SH-SY5Y (cell line): ENCODE measurements around the gene MAN1A1.

Source experiments
- GATA2 ChIP-seq: IDR thresholded peaks from 2 replicates; pipeline ENCODE4 v1.6.1; 2011; ENCODE audit warnings: mild to moderate bottlenecking, low read depth, low read length
- GATA3 ChIP-seq: IDR thresholded peaks from 2 replicates; pipeline ENCODE4 v1.6.1; 2011; ENCODE audit warnings: low read depth, mild to moderate bottlenecking, low read length, moderate library complexity

MAN1A1 gene

DNA sequence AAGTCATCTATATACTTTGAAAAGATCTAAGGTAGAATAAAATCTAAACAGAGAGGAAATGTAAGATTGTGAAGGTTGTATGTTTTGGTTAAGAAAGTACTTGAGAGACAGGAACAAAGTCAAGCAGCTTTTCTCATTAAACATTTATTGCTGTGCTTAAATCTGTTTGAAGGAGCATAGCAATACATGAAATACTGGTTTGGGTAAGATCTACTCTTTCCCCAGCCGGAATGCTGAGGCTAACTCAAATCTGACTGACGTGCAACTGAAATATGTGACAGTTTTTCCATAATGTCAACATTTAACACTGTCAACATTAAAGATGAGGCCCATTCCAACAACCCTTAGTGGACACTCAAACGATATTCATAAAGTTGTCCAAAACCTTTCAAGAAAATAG, 59.9 kb downstream of the MAN1A1 start:
- TF ChIP-seq GATA3 (no peak), GATA2 (no peak)

GRCh38 chr6:119285908-119286625, 63.5 kb downstream of the MAN1A1 start:
- TF ChIP-seq GATA2 (no peak), GATA3 (no peak)

DNA sequence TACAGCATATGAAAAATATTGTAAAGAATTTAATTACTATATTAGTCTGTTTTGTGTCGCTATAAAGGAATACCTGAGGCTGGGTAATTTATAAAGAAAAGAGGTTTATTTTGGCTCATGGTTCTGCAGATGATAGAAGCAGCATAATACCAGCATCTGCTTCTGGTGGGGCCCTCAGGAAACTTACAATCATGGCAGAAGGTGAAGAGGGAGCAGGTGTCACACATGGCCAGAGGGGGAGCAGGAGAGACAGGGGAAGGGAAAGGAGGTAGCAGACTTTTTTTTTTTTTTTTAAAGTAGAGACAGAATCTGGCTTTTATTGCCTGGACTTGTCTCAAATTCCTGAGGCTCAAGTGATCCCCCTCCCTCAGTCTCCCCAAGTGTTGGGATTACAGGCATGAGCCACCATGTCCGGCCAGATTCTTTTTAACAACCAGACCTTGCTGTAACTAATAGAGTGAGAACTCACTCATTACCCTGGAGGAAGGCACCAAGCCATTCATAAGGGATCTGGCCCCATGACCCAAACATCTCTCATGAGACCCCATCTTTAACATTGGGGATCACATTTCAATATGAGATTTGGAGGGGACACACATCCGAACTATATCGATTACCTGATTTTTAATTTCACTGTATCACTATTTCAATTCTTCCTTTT, 64.6 kb downstream of the MAN1A1 start:
- TF ChIP-seq GATA3, result no peak
- TF ChIP-seq GATA2, result no peak

GRCh38 chr6:119283979-119284545, 65.5 kb downstream of the MAN1A1 start:
- TF ChIP-seq GATA3, result no peak
- TF ChIP-seq GATA2, result no peak; the same call in 1 of the 2 replicates

- no peak for TF ChIP-seq GATA2
- no peak for TF ChIP-seq GATA3
Measured at GRCh38 chr6:119283214-119283613, 66.3 kb downstream of the MAN1A1 start.

DNA sequence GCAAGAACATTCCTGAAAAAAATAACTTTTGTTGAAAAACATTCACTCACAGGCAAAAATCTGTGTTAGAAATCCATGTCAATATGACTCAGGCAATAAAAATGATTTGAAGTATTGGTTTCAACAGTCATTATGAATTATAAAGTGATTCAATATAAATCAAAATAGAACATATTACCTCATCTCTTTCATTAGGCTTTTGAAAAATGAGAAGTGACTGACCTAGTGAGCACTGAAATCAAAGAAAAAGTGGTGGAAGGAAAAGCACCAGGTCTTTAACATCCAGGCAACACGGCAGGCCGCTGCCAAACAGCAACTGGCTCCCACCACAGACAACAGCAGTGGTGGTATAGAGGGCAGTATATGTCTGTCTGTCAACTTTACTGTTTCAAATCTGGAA, 68.9 kb downstream of the MAN1A1 start:
- TF ChIP-seq GATA2, result no peak
- no peak for TF ChIP-seq GATA3

GRCh38 chr6:119280080-119280479, 69.5 kb downstream of the MAN1A1 start:
- TF ChIP-seq GATA3 (no peak), GATA2 (no peak)

- TF ChIP-seq GATA3, result no peak
- TF ChIP-seq GATA2, result no peak
Measured at GRCh38 chr6:119278625-119279024, 70.9 kb downstream of the MAN1A1 start.

DNA sequence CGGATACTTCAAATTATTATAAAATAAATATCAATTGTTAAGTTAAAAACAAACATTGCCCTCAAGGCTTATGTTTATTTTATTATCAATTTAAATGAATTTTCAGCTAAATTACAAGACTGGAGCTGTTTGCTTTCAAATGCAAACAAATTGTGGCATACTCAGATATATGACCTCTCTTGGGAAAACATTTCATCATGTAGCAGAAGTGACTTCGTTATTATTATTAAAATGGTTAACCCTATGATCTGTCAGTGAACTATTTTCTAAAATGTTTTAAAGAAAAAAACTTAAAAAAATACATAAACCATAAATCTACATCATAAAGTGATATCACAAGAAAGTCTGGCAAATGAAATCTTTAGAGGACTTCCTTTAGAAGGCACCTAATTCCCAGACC, 72.5 kb downstream of the MAN1A1 start:
- TF ChIP-seq GATA3 (no peak), GATA2 (no peak)

DNA sequence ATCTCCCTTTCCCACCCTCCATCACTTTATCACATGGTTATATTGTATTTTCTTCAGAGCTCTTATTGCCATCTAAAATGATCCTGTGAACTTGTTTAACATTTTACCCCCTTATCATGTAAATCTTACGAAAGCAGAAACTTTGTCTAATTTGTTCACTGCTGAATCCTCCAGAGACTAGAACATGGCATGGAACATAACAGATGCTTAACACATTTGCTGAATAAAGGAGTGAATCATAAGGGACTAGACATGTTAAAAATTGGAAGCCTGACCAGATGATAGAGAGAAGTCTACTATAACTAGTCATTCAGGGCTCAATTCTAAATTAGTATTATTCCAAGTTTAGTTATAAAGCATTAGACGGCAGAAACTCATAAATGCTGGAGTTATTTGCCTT, 73.3 kb downstream of the MAN1A1 start:
- TF ChIP-seq GATA3 (no peak), GATA2 (no peak)

- TF ChIP-seq GATA2 (no peak), GATA3 (no peak)
Measured at GRCh38 chr6:119274197-119274595, 75.4 kb downstream of the MAN1A1 start.

GRCh38 chr6:119273272-119274196, 76.0 kb downstream of the MAN1A1 start:
- TF ChIP-seq GATA3, result 0 out of 2 replicates have a peak, but pooled peaks have one; percentile 14
- TF ChIP-seq GATA2, result no peak

DNA sequence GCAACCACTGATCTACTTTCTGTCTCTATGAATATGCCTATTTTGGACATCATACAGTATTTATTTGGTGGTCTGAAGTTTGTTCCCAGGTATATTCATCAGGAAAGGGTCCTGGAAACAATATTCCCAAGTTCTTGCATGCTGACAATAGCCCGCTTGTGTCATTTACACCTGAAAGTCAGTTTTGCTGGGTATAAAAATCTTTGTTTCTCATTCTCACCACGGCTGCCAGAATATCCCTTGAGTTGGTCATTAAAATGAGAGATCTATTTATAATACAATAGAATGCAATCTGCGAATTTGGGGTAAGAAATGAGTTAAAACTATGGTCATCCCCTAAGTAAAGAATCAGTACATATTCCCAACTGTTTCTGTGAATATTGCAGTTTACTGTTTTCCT, 79.0 kb downstream of the MAN1A1 start:
- no peak for TF ChIP-seq GATA3
- no peak for TF ChIP-seq GATA2
